Measurements from ENCODE around the gene RIMS4.

RIMS4 gene

DNA sequence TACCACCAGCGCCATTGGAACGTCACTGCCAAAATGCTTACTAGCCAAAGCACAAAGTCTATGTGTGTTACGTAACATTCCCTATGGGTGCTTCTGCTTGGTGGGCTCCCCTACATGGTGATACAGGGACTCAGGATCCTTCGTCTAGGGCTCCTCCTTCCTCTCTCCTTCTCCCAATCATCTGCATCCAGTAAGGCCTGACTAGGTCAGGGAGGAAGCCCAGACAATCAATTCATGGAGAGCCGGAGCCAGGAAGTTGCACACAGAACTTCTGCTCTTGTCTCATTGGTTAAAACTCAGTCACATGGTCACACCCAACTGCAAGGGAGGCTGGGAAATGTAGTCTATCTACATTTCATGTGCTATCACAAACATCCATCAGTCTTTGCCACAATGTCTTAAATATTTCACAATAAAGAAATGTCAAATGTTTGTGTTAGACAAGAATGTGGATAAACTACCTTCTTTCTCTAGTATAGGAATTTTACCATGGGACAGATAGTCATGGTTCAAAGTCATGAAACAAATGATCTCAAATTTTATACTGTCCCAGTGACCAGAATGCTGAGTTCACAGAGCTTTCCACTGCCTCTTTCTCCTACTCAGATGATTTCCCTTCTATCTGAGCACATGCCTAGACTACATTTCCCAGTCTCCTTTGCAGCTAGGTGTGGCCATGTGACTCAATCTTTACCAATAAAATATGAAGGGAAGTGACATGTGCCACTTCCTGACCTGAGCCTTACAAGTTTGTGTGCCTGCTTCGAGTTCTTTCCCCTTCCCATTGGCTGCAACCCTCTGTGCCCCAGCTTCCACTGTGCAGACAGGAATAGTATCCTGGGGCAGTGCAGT, 74.0 kb downstream of the RIMS4 start:
- Histone ChIP-seq H3K9ac (ENCODE audit: low read depth, low read length, poor library complexity, severe bottlenecking) (no peak overlapping the region), H4K20me1 (ENCODE audit: insufficient read depth, low read length, poor library complexity, severe bottlenecking) (no peaks in the 10 kb centered on the region), H3K4me2 (ENCODE audit: low read depth, low read length, poor library complexity, severe bottlenecking) (peak overlapping the region; percentile 81), H3F3A (ENCODE audit: low read depth) (no peaks in the 10 kb centered on the region), H3K79me2 (ENCODE audit: insufficient read depth, low read length) (no peaks in the 10 kb centered on the region), H3K4me3 (ENCODE audit: low read length, poor library complexity, severe bottlenecking) (peak overlapping the region; percentile 47), H3K27me3 (ENCODE audit: insufficient read depth, low read length, poor library complexity, severe bottlenecking) (peaks cover 6% of the 10 kb centered on the region), H2AFZ (ENCODE audit: low read length) (no peak overlapping the region; the same call in 1 of the 2 replicates), H3K4me1 (ENCODE audit: insufficient read depth, low read length, poor library complexity, severe bottlenecking) (peaks cover 9% of the 10 kb centered on the region), H3K9me2 (replicated peaks; ENCODE audit: low read depth, low read length) (no peaks in the 10 kb centered on the region), H3K36me3 (ENCODE audit: insufficient read depth, low read length) (no peaks in the 10 kb centered on the region), H3K9me3 (ENCODE audit: insufficient read depth, low read depth, low read length) (no peaks in the 10 kb centered on the region)
- TF ChIP-seq, protein P1, sequence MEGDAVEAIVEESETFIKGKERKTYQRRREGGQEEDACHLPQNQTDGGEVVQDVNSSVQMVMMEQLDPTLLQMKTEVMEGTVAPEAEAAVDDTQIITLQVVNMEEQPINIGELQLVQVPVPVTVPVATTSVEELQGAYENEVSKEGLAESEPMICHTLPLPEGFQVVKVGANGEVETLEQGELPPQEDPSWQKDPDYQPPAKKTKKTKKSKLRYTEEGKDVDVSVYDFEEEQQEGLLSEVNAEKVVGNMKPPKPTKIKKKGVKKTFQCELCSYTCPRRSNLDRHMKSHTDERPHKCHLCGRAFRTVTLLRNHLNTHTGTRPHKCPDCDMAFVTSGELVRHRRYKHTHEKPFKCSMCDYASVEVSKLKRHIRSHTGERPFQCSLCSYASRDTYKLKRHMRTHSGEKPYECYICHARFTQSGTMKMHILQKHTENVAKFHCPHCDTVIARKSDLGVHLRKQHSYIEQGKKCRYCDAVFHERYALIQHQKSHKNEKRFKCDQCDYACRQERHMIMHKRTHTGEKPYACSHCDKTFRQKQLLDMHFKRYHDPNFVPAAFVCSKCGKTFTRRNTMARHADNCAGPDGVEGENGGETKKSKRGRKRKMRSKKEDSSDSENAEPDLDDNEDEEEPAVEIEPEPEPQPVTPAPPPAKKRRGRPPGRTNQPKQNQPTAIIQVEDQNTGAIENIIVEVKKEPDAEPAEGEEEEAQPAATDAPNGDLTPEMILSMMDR (conservative IDR thresholded peaks at IDR 0.05; ENCODE audit: low read length) = 0 out of 2 replicates have a peak, but pooled peaks have one; percentile 12
- no peak for TF ChIP-seq EZH2phosphoT487 (IDR thresholded peaks at IDR 0.05; ENCODE audit: borderline replicate concordance)

DNA sequence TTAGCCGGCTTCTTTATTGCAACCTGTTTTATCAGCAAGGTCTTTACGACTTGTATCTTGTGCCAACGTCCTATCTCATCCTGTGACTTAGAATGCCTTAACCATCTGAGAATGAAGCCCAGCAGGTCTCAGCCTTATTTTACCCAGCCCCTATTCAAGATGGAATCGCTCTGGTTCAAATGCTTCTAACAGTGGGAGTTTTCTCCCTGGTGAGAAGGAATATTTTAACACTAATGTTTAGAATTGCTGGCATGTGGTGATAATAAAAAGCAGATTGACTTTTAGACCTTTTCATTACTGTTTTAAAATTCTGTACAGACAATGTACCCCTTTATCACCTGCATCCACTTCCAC, 74.6 kb downstream of the RIMS4 start:
- no peaks in the 10 kb centered on the region for H4K20me1 ChIP-seq (ENCODE audit: insufficient read depth, low read length, poor library complexity, severe bottlenecking)
- H3K4me2 ChIP-seq (ENCODE audit: low read depth, low read length, poor library complexity, severe bottlenecking) = peak overlapping the region; percentile 81
- no peaks in the 10 kb centered on the region for H3K9me3 ChIP-seq (ENCODE audit: insufficient read depth, low read depth, low read length)
- peaks cover 9% of the 10 kb centered on the region for H3K4me1 ChIP-seq (ENCODE audit: insufficient read depth, low read length, poor library complexity, severe bottlenecking)
- H3K4me3 ChIP-seq (ENCODE audit: low read length, poor library complexity, severe bottlenecking) = peak overlapping the region; percentile 47
- H2AFZ ChIP-seq (ENCODE audit: low read length) = no peak overlapping the region
- TF ChIP-seq EZH2phosphoT487 (IDR thresholded peaks at IDR 0.05; ENCODE audit: borderline replicate concordance) = no peak
- TF ChIP-seq, protein P1 (conservative IDR thresholded peaks at IDR 0.05; ENCODE audit: low read length) = no peak
- H3K9ac ChIP-seq (ENCODE audit: low read depth, low read length, poor library complexity, severe bottlenecking) = no peak overlapping the region
- no peaks in the 10 kb centered on the region for H3K79me2 ChIP-seq (ENCODE audit: insufficient read depth, low read length)
- no peaks in the 10 kb centered on the region for H3F3A ChIP-seq (ENCODE audit: low read depth)
- H3K9me2 ChIP-seq (replicated peaks; ENCODE audit: low read depth, low read length) = no peaks in the 10 kb centered on the region
- peaks cover under 1% of the 10 kb centered on the region for H3K27me3 ChIP-seq (ENCODE audit: insufficient read depth, low read length, poor library complexity, severe bottlenecking)
- H3K36me3 ChIP-seq (ENCODE audit: insufficient read depth, low read length) = no peaks in the 10 kb centered on the region

DNA sequence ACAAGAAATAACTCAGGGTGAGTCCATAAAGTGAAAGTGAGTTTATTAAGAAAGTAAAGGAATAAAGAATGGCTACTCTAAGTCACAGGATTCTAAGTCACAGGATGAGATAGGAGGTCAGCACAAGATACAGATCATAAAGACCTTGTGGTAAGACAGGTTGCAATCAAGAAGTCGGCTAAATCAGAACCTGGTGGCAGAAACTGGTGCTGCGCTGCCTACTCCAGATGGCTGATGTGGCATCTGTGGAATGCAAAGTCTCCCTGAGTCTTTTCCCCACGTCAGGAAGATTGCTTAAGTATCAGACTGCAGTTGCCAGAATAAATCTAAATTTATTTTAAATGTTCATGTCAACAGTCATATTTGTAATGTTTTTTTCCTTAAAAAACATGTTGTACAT, 75.4 kb downstream of the RIMS4 start:
- H3K79me2 ChIP-seq (ENCODE audit: insufficient read depth, low read length) = no peaks in the 10 kb centered on the region
- no peaks in the 10 kb centered on the region for H3K36me3 ChIP-seq (ENCODE audit: insufficient read depth, low read length)
- no peak overlapping the region for H2AFZ ChIP-seq (ENCODE audit: low read length)
- H3F3A ChIP-seq (ENCODE audit: low read depth) = no peaks in the 10 kb centered on the region
- no peaks in the 10 kb centered on the region for H4K20me1 ChIP-seq (ENCODE audit: insufficient read depth, low read length, poor library complexity, severe bottlenecking)
- peaks cover 9% of the 10 kb centered on the region for H3K4me1 ChIP-seq (ENCODE audit: insufficient read depth, low read length, poor library complexity, severe bottlenecking)
- TF ChIP-seq EZH2phosphoT487 (IDR thresholded peaks at IDR 0.05; ENCODE audit: borderline replicate concordance) = no peak
- TF ChIP-seq, protein P1 (conservative IDR thresholded peaks at IDR 0.05; ENCODE audit: low read length) = peak; percentile 19; the same call in 1 of the 2 replicates
- H3K4me3 ChIP-seq (ENCODE audit: low read length, poor library complexity, severe bottlenecking) = no peak overlapping the region
- H3K4me2 ChIP-seq (ENCODE audit: low read depth, low read length, poor library complexity, severe bottlenecking) = no peak overlapping the region
- H3K9me3 ChIP-seq (ENCODE audit: insufficient read depth, low read depth, low read length) = no peaks in the 10 kb centered on the region
- no peaks in the 10 kb centered on the region for H3K27me3 ChIP-seq (ENCODE audit: insufficient read depth, low read length, poor library complexity, severe bottlenecking)
- H3K9me2 ChIP-seq (replicated peaks; ENCODE audit: low read depth, low read length) = no peaks in the 10 kb centered on the region
- no peak overlapping the region for H3K9ac ChIP-seq (ENCODE audit: low read depth, low read length, poor library complexity, severe bottlenecking)
